Testis (tissue), 2 donors: ENCODE measurements around the gene RBM43.
"Not testable (repeated sequence)": the region's sequence is repeated elsewhere in the genome, so short reads cannot be mapped to it uniquely, and the experiment has no call there.

Experiments
- CTCF ChIP-seq, 3 experiments: fragments of 450-650 bp in 2 of 3; fragments of 200-600 bp in 1 of 3; sonication (generic) in 1 of 3; IDR thresholded peaks; one replicate each; pipeline ENCODE4 v1.5.1; 2016 to 2019; ENCODE audit warnings: antibody characterized with exemption in 3 of 3, mild to moderate bottlenecking in 2 of 3, moderate library complexity in 1 of 3
- POLR2A ChIP-seq: fragments of 450-650 bp; IDR thresholded peaks from one replicate; pipeline ENCODE4 v1.6.1; 2017; ENCODE audit warnings: antibody characterized with exemption, mild to moderate bottlenecking, moderate library complexity

GRCh38 chr2:151233760-151234159, 27.9 kb downstream of the RBM43 start:
- TF ChIP-seq CTCF (IDR thresholded peaks at IDR 0.05); POLR2A: not testable (repeated sequence)
